IPS DF 4.7 (cell line): Measurements from ENCODE around the gene MESD.

Experiments used
- DNase-seq: peaks from one replicate; pipeline ENCODE4 v3.0.0-alpha.2; 2013; ENCODE audit warnings: low spot score; ENCODE audit errors: extremely low read depth

Gene MESD

DNA sequence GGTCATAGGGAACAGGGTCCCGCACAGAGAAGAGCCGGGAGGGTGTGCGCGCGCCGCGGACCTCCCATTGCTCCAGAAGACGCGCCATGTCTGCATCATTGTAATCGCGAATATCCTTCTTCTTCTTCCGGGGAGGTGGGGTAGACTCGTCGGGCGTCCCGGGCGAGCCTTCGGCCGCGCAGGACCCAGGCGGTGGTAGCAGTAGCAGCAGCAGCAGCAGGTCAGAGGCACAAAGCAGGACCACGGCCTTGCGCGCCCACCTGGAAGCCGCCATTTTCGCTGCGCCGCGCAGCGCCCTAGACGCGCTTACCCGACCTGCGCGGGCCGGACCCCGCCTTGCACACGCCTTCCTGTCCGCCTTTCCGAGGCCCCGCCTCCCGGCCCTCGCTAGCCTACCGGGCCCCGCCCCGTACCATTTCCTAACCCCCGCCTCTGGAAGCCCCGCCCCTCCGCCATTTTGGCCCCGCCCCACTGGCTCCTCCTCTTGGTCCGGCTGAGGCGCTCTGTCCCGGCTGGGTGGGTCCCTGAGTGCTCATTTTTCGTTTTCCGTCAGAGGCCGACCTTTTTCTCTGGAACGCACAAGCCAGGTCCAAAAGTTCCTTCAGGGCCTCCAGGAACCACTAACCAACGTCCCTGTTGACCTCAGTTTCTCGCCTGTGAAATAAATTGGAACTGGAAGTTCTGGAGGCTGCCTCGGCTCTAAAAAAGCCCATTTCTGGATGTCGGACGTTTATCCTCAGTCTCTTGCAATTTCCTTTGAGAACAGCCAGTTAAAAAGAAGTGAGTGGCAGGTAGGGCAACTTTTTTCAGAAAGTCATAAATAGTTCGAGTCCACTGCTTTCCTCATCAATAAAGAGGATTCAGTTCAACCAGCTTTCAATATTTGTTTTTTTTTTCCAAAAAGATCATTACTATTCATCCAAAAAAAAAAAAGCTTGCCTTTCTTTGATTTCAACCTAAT is at the start of gene MESD:
Gene MESD (minus strand): TSS at position 302 of the 961 bp plus-strand sequence. CDS start 28 bp downstream, at position 274.
- no peak for DNase-seq

DNA sequence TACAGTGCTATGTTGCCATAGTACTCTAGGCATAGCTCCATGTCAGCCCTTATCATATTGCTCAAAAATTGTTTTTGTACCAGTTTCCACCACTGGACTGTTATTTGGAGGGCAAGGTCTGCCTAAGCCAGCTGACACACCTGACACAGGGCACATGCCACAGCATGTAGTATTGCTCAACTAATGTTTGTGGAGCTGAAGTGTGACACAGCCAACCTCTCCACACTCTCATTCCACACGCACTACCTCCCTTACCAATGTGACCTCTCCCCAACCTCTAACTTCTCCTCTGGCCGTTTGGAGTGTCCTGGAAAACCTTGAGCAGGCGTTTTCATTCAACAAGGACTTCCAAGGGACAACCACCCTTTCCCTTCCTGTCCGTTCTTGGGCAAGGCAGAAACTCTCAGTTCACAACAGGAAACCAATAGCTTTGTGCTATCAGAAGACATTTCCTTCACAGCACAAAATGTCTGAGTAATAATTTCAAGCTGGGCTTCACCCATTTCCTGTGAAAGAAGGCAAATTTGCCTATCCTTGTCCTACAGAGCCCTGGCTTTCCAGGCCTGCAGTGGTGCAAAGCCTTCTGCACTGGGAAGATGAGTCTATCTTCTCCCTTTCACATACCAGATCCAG is 49.5 kb upstream of the MESD start:
- DNase-seq = no peak

DNA sequence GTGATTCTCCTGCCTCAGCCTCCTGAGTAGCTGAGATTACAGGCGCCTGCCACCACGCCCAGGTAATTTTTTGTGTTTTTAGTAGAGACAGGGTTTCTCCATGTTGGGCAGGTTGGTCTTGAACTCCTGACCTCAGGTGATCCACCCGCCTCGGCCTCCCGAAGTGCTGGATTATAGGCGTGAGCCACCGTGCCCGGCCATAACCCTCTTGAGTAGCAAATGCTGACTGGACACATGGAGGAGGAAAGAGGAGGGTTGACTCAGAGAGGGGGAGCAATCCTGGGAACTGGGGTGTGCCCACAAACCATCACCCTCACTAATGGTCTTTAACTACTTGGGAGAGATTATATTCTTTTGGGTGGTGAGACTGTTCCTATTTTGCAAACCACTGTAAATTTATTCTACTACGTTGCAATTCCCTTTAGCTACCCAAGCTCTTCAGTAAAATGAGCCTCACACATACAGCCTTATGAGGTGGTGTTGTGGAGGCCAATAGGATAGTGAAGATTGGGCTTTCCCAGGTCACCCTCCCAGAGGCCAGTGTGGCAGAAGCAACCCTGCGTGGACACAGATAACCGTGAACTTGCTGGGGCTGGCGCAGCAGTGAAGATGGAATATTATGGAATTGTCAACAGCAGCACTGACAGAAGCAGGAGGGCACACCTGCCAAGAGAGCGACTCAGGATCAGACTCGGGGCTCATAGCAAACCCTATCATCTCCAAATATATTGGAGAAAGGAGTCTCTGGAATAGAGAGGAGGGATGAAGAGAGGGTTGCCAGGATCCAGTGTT is 48.5 kb upstream of the MESD start:
- DNase-seq = no peak

DNA sequence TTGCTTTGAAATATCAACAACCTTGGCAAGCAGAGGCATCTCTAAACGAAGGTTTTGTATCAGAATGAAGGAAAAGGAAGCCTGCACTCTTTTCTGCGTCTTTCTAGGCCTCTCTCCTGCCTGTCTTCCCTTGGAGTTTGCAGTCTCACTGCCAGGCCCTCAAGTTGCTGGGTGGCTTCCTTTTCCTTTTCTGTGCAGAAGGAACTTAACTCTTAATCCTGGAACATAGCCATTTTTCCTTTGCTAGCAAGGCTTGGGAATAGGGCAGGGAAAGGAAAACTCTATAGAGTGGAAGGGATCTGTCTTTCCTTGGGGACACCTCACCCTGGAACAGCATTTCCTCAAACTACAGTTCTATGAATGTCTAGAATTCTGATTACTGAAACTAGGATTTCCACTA is 43.9 kb upstream of the MESD start:
- DNase-seq = no peak

DNA sequence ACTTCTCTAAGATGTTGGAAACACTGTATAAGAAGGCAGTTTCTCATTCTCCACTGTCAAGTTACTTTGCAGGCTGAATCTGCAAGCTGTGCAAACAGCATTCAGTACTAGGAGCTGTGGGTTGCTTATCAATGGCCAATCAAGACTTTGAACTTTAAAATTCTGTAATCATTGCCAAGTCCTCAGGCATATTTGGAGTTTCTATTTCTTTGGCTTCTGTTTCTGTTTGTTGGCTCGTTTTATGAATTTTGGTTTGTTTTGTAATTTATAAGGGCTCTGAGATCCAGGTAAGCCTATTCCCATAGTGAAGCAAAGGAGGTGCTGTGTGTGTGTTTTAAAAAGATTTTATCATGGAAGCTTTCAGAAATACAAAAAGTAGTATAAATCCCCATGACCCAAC is 43.2 kb upstream of the MESD start:
- DNase-seq = no peak

DNA sequence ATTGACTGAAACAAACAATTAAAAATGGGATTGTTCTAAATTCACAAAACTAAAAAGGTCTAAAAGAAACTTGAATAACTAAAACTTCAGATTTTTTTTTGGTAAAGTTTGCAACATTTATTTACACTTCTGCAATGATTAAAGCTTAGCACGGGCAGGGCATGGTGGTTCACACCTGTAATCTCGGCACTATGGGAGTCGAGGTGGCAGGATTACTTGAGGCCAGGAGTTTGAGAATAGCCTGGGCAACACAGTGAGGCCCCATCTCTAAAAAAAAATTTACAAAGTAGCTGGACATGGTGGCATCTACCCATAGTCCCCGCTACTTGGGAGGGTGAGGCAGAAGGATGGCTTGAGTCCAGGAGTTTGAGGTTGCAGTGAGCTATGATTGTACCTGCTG is 42.7 kb upstream of the MESD start:
- no peak for DNase-seq

DNA sequence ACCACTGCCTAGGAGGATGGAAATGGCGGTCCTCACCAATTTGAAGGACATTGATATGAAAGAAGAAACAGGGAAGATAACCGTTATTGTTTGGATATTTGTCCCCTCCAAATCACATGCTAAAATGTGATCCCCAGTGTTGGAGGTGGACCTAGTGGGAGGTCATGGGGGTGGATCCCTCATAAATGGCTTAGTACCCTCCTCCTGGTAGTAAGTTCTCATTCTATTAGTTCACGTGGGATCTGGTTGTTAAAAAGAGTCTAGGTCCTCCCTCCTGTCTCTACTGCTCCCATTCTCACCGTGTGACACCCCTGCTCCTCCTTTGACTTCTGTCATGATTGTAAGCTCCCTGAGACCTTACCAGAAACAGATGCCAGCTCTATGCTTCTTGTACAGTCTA is 41.6 kb upstream of the MESD start:
- no peak for DNase-seq

DNA sequence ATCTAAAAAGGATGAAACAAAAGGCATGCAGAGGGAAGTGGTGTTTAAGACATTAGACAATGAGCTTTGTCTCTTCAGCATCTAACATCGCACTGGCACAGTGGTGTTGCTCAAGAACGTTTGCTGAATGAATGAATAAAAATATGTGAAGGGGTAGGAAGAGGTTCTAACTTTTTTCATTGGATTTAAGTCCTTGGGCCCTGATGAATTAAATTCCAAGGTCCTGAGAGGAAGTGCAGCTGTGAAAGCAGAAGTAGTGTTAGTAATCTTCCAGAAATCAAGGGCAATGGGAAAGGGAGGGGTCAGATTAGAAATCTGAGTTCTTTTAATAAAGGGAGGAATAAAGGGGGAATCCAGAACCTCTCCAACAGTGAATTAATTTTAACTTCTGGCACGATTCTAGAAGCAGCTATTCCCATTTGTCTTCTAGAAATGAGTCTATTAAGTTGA is 40.7 kb upstream of the MESD start:
- DNase-seq = no peak

DNA sequence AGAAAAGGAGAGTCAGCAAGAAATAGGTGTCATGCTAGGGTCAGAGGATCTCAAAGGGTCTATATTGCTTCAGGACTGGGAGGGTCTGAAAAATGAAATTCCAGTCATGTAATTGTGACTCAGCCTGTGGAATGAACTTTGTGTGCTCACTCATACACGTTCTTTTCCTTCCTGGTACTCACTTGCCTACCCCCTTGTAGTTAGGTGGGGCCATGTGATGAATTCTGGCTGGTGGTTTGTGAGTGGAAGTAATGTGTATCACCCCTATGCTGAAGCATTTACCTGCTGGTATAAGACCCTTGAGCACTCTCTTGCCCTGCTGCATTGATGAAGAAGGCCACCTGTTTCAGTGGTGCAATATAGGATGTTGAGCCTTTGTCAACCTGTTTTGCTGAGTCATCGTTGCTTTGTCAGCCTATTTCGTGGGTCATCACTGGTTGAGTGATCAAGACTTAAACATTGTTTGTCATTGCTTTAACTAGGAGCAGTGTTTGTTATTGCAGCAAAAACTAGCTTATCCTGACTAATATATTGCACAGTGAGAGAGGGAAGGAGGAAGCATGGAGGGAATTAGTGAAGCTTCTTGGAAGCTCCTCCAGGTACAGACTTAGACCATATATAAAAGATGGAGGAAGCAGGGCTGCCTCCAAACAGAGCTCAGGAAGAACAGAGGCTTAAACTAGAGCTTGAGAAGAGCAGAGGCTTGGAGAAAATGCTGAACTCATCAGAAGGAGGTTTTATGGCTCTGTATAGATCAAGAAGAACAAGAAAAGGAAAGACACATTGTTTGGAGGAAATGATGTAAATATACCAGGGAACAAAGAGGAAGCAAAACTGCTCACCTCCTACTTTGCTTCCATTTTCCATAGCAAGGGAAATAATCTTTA is 40.0 kb upstream of the MESD start:
- DNase-seq = no peak

DNA sequence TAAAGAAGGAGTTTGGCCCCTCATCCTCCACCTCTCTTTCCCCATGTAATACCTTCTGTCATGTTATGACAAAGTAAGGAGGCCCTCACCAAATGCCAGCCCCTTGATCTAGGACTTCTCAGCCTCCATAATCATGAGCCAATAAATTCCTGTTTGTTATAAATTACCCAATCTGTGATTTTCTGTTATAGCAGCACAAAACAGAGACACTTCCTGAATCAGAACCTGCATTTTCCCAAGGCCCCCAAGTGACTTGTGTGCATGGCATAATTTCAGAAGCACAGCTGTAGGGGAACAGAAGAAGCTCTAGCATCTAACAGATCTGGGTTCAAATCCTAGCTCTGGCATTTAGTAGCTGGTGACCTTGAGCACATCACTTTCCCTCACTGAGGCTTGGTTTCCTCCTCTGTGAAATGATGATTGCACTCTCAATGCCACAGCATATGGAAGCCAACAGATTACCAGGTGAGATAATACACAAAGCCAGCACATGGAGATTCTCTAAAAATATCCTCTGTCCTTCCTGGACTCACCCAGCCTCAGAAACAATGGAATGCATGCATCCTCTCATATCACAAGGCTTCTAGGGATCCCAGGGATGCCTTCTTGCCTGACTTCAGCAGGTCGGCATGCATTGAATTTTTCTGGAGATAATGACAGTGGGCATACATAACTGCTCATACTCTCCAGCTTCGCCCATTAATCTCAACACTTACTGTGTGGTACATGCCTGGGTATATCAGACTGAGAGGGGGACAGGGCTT is 37.4 kb upstream of the MESD start:
- no peak for DNase-seq

DNA sequence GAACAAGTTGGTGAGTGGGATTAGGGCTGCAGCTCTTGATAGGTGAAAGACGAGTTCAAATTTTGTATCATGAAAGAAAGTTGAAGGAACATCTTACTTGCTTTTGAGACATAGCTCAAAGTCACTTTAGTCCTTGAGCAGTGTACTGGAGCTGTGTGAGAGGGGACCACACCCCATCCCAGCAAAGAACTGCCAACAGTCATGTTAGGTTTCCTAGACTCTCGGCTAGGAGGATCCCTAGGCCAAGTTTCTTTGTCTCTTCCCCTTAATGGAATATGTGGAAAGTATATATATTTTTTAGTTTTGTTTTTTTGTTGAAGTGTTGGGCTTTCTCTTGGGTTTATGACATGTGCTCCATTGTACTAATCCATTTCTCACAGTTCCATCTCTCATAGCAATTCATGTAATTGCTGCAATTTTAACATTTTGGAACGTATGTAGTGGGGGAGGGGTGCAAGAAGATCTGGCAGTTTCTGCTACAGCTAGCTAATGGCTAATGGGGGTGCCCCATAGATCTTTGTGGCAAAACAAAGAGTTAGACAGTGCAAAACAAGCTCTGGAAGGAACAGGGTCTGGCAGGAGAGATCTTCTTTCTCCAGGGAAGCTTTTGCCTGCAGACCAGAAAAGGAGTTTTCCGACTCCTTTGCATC is 36.2 kb upstream of the MESD start:
- no peak for DNase-seq

DNA sequence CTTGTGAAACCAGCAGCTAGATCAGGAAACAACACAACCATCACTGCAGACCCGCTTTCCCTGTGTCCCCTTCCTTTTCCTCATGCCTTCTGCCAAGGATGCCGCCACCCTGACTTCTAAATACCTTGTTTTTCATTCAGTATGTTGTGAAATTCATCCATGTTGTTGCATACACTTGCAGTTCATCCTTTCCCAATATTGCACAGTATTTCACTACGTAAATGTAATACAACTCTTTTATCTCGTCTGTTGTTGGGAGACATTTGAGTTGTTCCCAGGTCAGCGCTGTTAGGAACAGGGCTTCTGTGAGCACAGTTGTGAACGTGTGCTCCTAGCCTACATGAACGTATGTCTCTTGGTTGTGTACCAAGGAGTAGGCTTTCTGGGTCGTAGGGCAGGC is 35.3 kb upstream of the MESD start:
- no peak for DNase-seq

DNA sequence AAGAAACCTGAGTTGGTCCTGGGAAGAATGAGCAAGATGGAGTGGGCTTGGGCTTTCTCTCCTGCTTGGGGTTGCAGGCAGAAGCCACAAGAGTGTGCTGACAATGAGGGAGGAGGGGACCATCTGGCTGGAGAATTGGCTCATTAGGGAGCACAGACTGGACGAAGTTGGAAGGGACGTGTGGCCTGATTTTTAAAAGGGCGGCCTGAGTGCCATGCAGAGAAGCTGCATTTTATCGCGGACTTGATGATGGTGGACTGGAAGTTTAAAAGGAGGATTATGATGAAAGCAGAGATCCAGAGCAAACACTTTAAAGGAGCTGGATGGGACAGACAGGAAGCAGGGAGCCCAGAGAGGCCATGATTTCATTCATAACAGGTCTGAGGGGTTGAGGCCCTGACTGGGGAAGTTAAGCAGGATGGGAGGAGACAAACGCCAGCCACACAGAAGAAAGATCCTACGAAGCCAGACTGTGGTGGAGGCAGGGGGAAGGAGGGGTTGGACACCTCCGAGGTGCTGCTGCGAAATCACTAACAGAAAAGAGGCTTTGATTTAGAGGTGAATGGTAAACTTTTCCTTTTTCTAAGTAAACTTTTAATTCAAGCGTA is 34.8 kb upstream of the MESD start:
- no peak for DNase-seq

DNA sequence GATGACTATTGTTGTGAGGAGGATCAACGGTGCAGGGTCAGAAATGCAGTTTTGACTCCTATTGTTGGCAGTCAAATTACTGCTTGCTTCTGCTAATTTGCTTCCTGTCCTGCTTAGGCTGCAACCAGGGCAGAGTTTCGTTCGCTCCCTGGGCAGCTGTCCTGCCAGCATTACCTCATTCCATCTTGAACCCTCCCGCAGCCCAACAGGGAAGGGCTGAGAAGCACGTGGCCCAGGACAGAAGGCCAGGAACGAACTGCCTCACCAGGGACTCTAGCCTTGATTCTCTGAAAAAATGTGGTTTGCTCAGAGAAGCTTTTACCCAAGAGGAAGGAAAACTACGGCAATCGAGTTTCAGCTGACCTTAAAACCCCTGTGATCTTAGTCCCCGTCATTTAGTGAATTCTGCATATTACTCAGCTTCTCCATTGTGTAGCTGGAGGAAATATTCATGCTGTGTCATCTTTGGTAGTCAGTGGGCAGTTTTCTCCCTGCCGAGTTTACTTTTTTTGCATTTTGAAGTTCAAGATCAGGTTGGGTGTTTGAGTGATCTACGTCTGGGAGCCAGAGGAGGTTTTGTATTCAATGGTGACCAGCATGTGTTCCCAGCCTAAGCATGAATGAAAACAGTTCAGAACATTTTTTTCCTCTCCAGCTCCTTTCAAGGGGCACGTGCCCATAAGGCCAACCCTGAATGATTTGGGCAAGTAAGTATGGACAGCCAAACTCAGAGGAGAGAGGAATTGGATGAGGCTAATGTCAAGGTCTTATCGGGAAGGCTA is 34.1 kb upstream of the MESD start:
- no peak for DNase-seq

DNA sequence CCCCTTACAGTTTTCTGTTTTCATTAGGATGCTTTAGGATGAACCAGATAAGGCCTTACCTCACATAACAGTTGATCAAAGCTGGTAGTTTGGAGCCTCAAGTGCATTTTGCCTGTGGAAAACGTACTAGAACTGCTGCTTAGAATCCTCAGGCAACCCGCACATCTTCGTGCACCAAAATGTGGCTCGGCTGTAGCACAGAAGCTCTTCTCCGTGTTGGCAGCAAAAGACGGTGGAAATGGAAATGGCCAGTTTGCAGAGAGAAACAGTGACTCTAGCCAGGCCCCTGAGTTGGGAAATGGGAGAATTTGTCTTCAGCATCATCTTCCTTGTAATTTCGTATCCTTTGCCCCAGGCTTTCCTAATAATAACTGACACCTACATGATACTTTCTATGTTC is 31.7 kb upstream of the MESD start:
- no peak for DNase-seq

DNA sequence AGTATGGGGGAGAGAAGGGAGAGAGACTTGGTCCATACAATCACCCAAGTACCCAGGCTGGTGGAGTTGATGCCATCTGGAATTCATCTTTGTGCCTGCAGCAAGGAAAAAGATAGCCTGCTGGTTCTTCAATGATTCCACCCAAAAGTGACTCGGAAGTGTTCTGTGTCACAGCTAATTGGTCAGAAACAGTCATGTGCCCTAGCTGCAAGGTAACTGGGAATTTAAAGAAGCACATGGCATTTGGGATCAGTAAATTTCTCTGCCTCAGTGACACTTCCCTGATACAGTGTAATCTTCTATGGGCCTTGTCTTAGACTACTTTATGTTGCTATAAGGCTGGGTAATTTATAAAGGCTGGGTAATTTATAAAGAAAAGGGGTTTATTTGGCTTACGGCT is 28.6 kb upstream of the MESD start:
- DNase-seq = no peak

DNA sequence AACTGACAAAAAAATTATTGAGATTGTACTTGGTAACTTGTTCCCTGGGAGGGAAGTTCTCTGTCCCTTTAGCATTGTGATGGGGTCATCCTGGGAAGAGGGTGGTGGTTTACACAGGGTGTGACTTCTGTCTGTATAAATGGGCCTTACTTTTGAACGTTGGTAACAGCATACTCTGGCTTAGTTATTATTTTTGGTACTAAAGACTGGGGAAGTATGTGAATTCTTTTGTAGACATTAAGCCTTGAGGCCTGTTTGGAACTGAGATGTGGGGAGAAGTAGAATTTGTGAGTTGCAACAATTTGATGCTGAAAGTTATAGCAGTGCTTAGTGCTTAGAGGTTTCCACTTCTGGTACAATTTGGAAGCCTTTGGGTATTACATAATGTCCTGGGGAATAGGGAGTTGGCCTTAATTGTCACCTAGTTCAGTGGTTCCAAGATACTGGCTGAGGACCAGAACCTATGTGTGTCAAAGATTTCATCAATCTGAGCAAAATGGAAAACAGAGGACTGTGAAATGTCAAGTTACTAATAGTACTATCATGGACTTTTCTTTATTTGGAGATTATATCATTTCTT is 27.0 kb upstream of the MESD start:
- DNase-seq = no peak
